Choroid plexus epithelial cell (primary cell): ENCODE data around the gene UXS1.

ENCODE experiments used
- DNase-seq: peaks from one replicate; pipeline ENCODE4 v3.0.0-alpha.2; 2010; ENCODE audit warnings: low read depth
- H3K4me3 ChIP-seq: 2 replicates; pipeline ENCODE4 v1.5.1; 2011; ENCODE audit warnings: low read depth, mild to moderate bottlenecking, control low read depth, low read length, moderate library complexity
- TF ChIP-seq, protein P1 (sequence below): conservative IDR thresholded peaks from 2 replicates; pipeline ENCODE4 v1.5.1; 2011; ENCODE audit warnings: low read depth, mild to moderate bottlenecking, control low read depth, inconsistent platforms, low read length, moderate library complexity

UXS1 gene

DNA sequence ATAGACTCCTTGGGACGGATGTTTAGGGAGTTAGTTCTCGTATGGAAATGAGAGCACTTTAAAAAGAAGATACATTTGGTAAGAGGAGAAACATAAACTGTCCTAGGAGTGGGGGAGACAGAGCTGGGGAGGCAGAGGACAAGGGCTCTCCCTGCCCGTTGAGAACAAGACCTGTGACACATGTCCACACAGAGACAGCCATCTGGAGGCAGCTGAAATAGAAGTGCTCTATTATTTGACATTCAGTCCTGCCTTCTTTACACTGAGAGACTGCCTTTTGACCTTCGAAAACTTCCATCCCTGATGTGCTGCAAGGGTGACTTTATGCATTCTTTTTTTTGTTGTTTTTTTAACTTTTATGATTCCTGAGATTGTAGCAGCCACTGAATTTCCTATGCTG is 150.1 kb downstream of the UXS1 start:
- H3K4me3 ChIP-seq, result no peak overlapping the region
- TF ChIP-seq, protein P1, sequence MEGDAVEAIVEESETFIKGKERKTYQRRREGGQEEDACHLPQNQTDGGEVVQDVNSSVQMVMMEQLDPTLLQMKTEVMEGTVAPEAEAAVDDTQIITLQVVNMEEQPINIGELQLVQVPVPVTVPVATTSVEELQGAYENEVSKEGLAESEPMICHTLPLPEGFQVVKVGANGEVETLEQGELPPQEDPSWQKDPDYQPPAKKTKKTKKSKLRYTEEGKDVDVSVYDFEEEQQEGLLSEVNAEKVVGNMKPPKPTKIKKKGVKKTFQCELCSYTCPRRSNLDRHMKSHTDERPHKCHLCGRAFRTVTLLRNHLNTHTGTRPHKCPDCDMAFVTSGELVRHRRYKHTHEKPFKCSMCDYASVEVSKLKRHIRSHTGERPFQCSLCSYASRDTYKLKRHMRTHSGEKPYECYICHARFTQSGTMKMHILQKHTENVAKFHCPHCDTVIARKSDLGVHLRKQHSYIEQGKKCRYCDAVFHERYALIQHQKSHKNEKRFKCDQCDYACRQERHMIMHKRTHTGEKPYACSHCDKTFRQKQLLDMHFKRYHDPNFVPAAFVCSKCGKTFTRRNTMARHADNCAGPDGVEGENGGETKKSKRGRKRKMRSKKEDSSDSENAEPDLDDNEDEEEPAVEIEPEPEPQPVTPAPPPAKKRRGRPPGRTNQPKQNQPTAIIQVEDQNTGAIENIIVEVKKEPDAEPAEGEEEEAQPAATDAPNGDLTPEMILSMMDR, result no peak
- DNase-seq, result no peak
